CMK (cell line): ENCODE measurements around the gene USP8.
"Not testable (repeated sequence)": the region's sequence is repeated elsewhere in the genome, so short reads cannot be mapped to it uniquely, and the experiment has no call there.

Experiments used
- DNase-seq: peaks from one replicate; pipeline ENCODE4 v3.0.0-alpha.2; 2010; ENCODE audit warnings: low read depth

USP8 gene

GRCh38 chr15:50424066-50424890, at the start of gene USP8:
Gene USP8 (plus strand): TSS chr15:50424405. CDS start chr15:50439074, 14,669 bp downstream.
- peak; percentile 86 for DNase-seq

- DNase-seq = no peak
Measured at GRCh38 chr15:50377867-50378751, 46.1 kb upstream of the USP8 start.

- DNase-seq = no peak
Measured at GRCh38 chr15:50378776-50379175, 45.4 kb upstream of the USP8 start.

- DNase-seq = not testable (repeated sequence)
Measured at GRCh38 chr15:50379413-50379812, 44.8 kb upstream of the USP8 start.

- no peak for DNase-seq
Measured at GRCh38 chr15:50380089-50380488, 44.1 kb upstream of the USP8 start.

GRCh38 chr15:50381438-50381837, 42.8 kb upstream of the USP8 start:
- DNase-seq = no peak

GRCh38 chr15:50382408-50382807, 41.8 kb upstream of the USP8 start:
- not testable (repeated sequence) for DNase-seq

GRCh38 chr15:50390554-50391264, 33.5 kb upstream of the USP8 start:
- DNase-seq = no peak

- not testable (repeated sequence) for DNase-seq
Measured at GRCh38 chr15:50391561-50391960, 32.6 kb upstream of the USP8 start.

GRCh38 chr15:50411870-50412269, 12.3 kb upstream of the USP8 start:
- no peak for DNase-seq

GRCh38 chr15:50414624-50415023, 9.6 kb upstream of the USP8 start:
- no peak for DNase-seq

GRCh38 chr15:50415752-50416404, 8.3 kb upstream of the USP8 start:
- DNase-seq = no peak

GRCh38 chr15:50416890-50417289, 7.3 kb upstream of the USP8 start:
- no peak for DNase-seq

- no peak for DNase-seq
Measured at GRCh38 chr15:50418041-50418583, 6.1 kb upstream of the USP8 start.

GRCh38 chr15:50425219-50425618, 1.0 kb downstream of the USP8 start:
- DNase-seq = no peak

GRCh38 chr15:50425678-50426246, 1.6 kb downstream of the USP8 start:
- DNase-seq = not testable (repeated sequence)

GRCh38 chr15:50426428-50426827, 2.2 kb downstream of the USP8 start:
- no peak for DNase-seq

GRCh38 chr15:50431204-50431603, 7.0 kb downstream of the USP8 start:
- no peak for DNase-seq

GRCh38 chr15:50432230-50432629, 8.0 kb downstream of the USP8 start:
- no peak for DNase-seq

GRCh38 chr15:50435772-50436171, 11.6 kb downstream of the USP8 start:
- no peak for DNase-seq

- DNase-seq = no peak
Measured at GRCh38 chr15:50438251-50438650, 14.0 kb downstream of the USP8 start.
